LNCAP (cell line): ENCODE data around the gene CAMK2D.

Source experiments
- CTCF ChIP-seq: fragments of 450-650 bp; IDR thresholded peaks from 2 replicates; pipeline ENCODE4 v1.5.1; 2017; ENCODE audit warnings: mild to moderate bottlenecking

The CAMK2D gene

GRCh38 chr4:113433116-113433515 lies 328.4 kb downstream of the CAMK2D start:
- TF ChIP-seq CTCF = no peak

GRCh38 chr4:113423631-113424030 lies 337.9 kb downstream of the CAMK2D start:
- TF ChIP-seq CTCF = no peak

- TF ChIP-seq CTCF = no peak
Measured at GRCh38 chr4:113420938-113421337, 340.6 kb downstream of the CAMK2D start.

DNA sequence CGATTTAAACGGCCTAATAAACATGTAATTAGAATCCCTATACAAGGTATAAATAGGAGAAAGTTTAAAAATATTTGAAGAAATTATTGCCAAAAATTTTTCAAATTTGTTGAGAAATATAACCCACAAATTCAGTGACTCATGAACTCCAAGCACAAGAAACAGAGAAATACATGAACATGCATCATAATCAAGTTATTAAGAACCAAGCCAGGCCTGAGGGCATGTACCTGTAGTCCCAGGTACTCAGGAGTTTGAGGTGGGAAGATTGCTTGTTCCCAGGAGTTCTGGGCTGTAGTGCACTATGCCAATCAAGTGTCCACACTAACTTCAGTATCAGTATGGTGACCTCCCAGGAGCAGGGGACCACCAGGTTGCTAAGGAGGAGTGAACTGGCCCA lies 341.9 kb downstream of the CAMK2D start:
- TF ChIP-seq CTCF = no peak

DNA sequence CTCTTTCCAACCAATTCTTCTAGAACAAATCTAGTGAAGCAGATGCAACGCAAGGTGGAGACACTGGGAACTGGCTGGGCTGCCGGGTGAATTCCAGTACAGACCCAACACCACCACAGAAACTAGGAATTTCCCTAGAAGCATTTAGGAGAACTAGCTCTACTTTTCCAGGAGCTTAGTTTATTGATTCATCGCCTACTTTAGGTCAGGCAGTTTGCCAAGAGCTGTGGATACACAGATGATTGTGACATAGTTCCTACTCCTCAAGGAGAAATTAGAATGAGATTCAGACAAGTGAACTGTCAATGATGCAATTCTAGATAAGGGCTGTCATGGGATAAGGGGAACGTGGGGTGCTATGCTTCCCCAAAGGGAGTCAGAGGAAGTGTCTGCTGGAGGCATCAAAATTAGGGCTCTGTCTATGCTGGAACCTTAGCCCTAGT lies 350.0 kb downstream of the CAMK2D start:
- TF ChIP-seq CTCF = no peak

GRCh38 chr4:113410686-113411085 lies 350.9 kb downstream of the CAMK2D start:
- TF ChIP-seq CTCF = no peak

- TF ChIP-seq CTCF = no peak
Measured at GRCh38 chr4:113409181-113409580, 352.4 kb downstream of the CAMK2D start.

GRCh38 chr4:113407409-113407808 lies 354.1 kb downstream of the CAMK2D start:
- no peak for TF ChIP-seq CTCF
